Motor neuron (in vitro differentiated cells): ENCODE measurements around the gene FAR2. TPM values are rescaled to one million over a fixed set of nuclear protein-coding genes. Genes with fewer than 3 reads are reported as not detected.
A peak's percentile ranks its signal among the peaks of the same experiment; 100 is the strongest.

ENCODE experiments used
- ATAC-seq, 8 experiments: fragments of 200-7000 bp; cut with Tn5 transposase; replicated peaks in 6 of 8; 2 replicates each; pipeline ENCODE4 v1.8.0; 2021; ENCODE audit warnings: mild to moderate bottlenecking in 8 of 8, moderate library complexity in 8 of 8
- H3K27ac ChIP-seq, 2 donors: fragments of 250-450 bp; sonication (Bioruptor Pico); 2 replicates each; pipeline ENCODE4 v1.9.0; 2021; ENCODE audit warnings: antibody characterized with exemption in 2 of 2, mild to moderate bottlenecking in 2 of 2, moderate library complexity in 1 of 2
- H3K4me1 ChIP-seq, 2 donors: fragments of 250-450 bp; sonication (Bioruptor Pico); replicated peaks in 1 of 2; 2 replicates each; pipeline ENCODE4 v1.6.1; 2021; ENCODE audit warnings: antibody characterized with exemption in 2 of 2, mild to moderate bottlenecking in 2 of 2, moderate library complexity in 1 of 2
- H3K4me3 ChIP-seq, 5 donors: fragments of 250-450 bp; sonication (Bioruptor Pico); 2 replicates each; pipeline ENCODE4 v1.9.0; 2021; ENCODE audit warnings: antibody characterized with exemption in 5 of 5, mild to moderate bottlenecking in 5 of 5, moderate library complexity in 4 of 5
- WGBS, 10 experiments: fragments of 450-650 bp; shearing (Covaris generic); methylation state at CpG; one replicate each; pipeline ENCODE4 v1.0.0; 2022; 5-methylcytosine and 5-hydroxymethylcytosine counted together
- in situ Hi-C, 9 experiments: fragments of 400-800 bp; cut with MboI; loops; one replicate each; pipeline ENCODE4 v1.15.0; 2021; ENCODE audit warnings: low sequenced_read_pairs in 9 of 9, low pct_unique_long_range_greater_than_20kb in 2 of 9; ENCODE audit not compliant: unreplicated experiment in 9 of 9
- total RNA-seq, 8 experiments: library from RNA; unstranded; fragments of 300-600 nt; gene quantifications; 2 replicates each; pipeline versions ENCODE4 v1.2.3 to v1.2.4, GENCODE V29; 2022

The FAR2 gene
- total RNA-seq, 8 experiments from 2014 or later = 3.6 to 186 (median 5.7) TPM

- ATAC-seq = peak in 1 of 8 experiments; percentile 7
- WGBS, 10 experiments = 72 to 100% (median 88%) methylated on average over 1 to 2 of the region's 2 CpGs; no CpG with 5 or more reads in 1 of the 10 experiments
- in situ Hi-C loops = loop anchor here in 1 of 9 experiments (25.0 kb wide), 1 partner anchor 147 kb away; no protein-coding TSS in a partner anchor
- Histone ChIP-seq H3K4me1 (peaks cover 0 to 16% of the 10 kb centered on the region in 2 donors), H3K4me3 (no peak overlapping the region), H3K27ac (no peak overlapping the region)
Observed at GRCh38 chr12:29234552-29234951, 85.5 kb downstream of the FAR2 start.

GRCh38 chr12:29234965-29235626, 86.0 kb downstream of the FAR2 start:
- 0 to 86% (median 63%) methylated on average over 1 to 2 of the region's 2 CpGs; no CpG with 5 or more reads in 1 of the 10 experiments for WGBS, 10 experiments
- in situ Hi-C loops = loop anchor here in 1 of 9 experiments (25.0 kb wide), 1 partner anchor 148 kb away; no protein-coding TSS in a partner anchor
- peaks cover 0 to 16% of the 10 kb centered on the region in 2 donors for H3K4me1 ChIP-seq
- H3K4me3 ChIP-seq = no peak overlapping the region
- no peak overlapping the region for H3K27ac ChIP-seq
- ATAC-seq = peak in 5 of 8 experiments; percentile 70 to 89 (median 78)

- Histone ChIP-seq H3K27ac (no peak overlapping the region), H3K4me1 (peaks cover 0 to 23% of the 10 kb centered on the region in 2 donors), H3K4me3 (no peak overlapping the region)
- 64 to 100% (median 90%) methylated on average over 1 to 2 of the region's 2 CpGs; no CpG with 5 or more reads in 2 of the 10 experiments for WGBS, 10 experiments
- no peak for ATAC-seq
- in situ Hi-C loops = loop anchor here in 1 of 9 experiments (25.0 kb wide), 1 partner anchor 152 kb away; no protein-coding TSS in a partner anchor
Observed at GRCh38 chr12:29238822-29239291, 89.8 kb downstream of the FAR2 start.

GRCh38 chr12:29239336-29239735, 90.3 kb downstream of the FAR2 start:
- 0 to 100% (median 30%) methylated on average over 1 of the region's 1 CpG; no CpG with 5 or more reads in 5 of the 10 experiments for WGBS, 10 experiments
- H3K4me1 ChIP-seq = peaks cover 0 to 20% of the 10 kb centered on the region in 2 donors
- H3K27ac ChIP-seq = no peak overlapping the region
- ATAC-seq = no peak
- in situ Hi-C loops = loop anchor here in 1 of 9 experiments (25.0 kb wide), 1 partner anchor 152 kb away; no protein-coding TSS in a partner anchor
- no peak overlapping the region for H3K4me3 ChIP-seq

- Histone ChIP-seq H3K4me3 (no peak overlapping the region), H3K4me1 (peaks cover 0 to 12% of the 10 kb centered on the region in 2 donors), H3K27ac (no peak overlapping the region)
- in situ Hi-C loops = loop anchor here in 1 of 9 experiments (25.0 kb wide), 1 partner anchor 153 kb away; no protein-coding TSS in a partner anchor
- 67 to 95% (median 88%) methylated on average over 1 to 2 of the region's 2 CpGs; no CpG with 5 or more reads in 1 of the 10 experiments for WGBS, 10 experiments
- no peak for ATAC-seq
Observed at GRCh38 chr12:29240441-29240840, 91.4 kb downstream of the FAR2 start.

- in situ Hi-C loops = loop anchor here in 1 of 9 experiments (25.0 kb wide), 1 partner anchor 155 kb away; no protein-coding TSS in a partner anchor
- ATAC-seq = peak; percentile 48 to 98 (median 70)
- 16 to 96% (median 67%) methylated on average over 1 to 5 of the region's 7 CpGs; no CpG with 5 or more reads in 2 of the 10 experiments for WGBS, 10 experiments
- Histone ChIP-seq H3K27ac (no peak overlapping the region), H3K4me3 (no peak overlapping the region), H3K4me1 (peaks cover 0 to 12% of the 10 kb centered on the region in 2 donors)
Observed at GRCh38 chr12:29241821-29242591, 92.9 kb downstream of the FAR2 start.

- 61 to 100% (median 65%) methylated on average over 1 to 4 of the region's 4 CpGs; no CpG with 5 or more reads in 4 of the 10 experiments for WGBS, 10 experiments
Observed at GRCh38 chr12:29242921-29243431, 93.9 kb downstream of the FAR2 start.

GRCh38 chr12:29244159-29244765, 95.2 kb downstream of the FAR2 start:
- H3K27ac ChIP-seq = no peak overlapping the region
- in situ Hi-C loops = loop anchor here in 1 of 9 experiments (25.0 kb wide), 1 partner anchor 157 kb away; no protein-coding TSS in a partner anchor

More at GRCh38 chr12:29242921-29243431, 93.9 kb downstream of the FAR2 start:
- peaks cover 0 to 12% of the 10 kb centered on the region in 2 donors for H3K4me1 ChIP-seq
- no peak overlapping the region for H3K4me3 ChIP-seq
- H3K27ac ChIP-seq = no peak overlapping the region
- in situ Hi-C loops = loop anchor here in 1 of 9 experiments (25.0 kb wide), 1 partner anchor 156 kb away; no protein-coding TSS in a partner anchor
- no peak for ATAC-seq

GRCh38 chr12:29245246-29245645, 96.2 kb downstream of the FAR2 start:
- in situ Hi-C loops = loop anchor here in 1 of 9 experiments (25.0 kb wide), 1 partner anchor 158 kb away; no protein-coding TSS in a partner anchor
- ATAC-seq = no peak
- Histone ChIP-seq H3K4me1 (peaks cover 0 to 12% of the 10 kb centered on the region in 2 donors), H3K4me3 (no peak overlapping the region), H3K27ac (no peak overlapping the region)
- whole genome bisulfite sequencing, 10 experiments = 86 to 100% (median 93%) methylated on average over 1 to 3 of the region's 3 CpGs; no CpG with 5 or more reads in 5 of the 10 experiments

More at GRCh38 chr12:29244159-29244765, 95.2 kb downstream of the FAR2 start:
- peaks cover 0 to 12% of the 10 kb centered on the region in 2 donors for H3K4me1 ChIP-seq
- 60 to 100% (median 83%) methylated on average over 1 to 3 of the region's 3 CpGs; no CpG with 5 or more reads in 1 of the 10 experiments for WGBS, 10 experiments
- H3K4me3 ChIP-seq = no peak overlapping the region
- no peak for ATAC-seq

- Histone ChIP-seq H3K27ac (no peak overlapping the region), H3K4me1 (no peaks in the 10 kb centered on the region), H3K4me3 (no peak overlapping the region)
- WGBS, 10 experiments = 60 to 100% (median 79%) methylated on average over 1 to 2 of the region's 2 CpGs; no CpG with 5 or more reads in 1 of the 10 experiments
- in situ Hi-C loops = loop anchor here in 1 of 9 experiments (25.0 kb wide), 1 partner anchor 163 kb away; no protein-coding TSS in a partner anchor
- ATAC-seq = no peak
Observed at GRCh38 chr12:29249930-29250329, 100.9 kb downstream of the FAR2 start.

GRCh38 chr12:29253906-29254625, 105.0 kb downstream of the FAR2 start:
- H3K27ac ChIP-seq = no peak overlapping the region
- in situ Hi-C loops = no loop called here
- 61 to 100% (median 97%) methylated on average over 1 to 2 of the region's 2 CpGs for WGBS, 10 experiments
- no peak for ATAC-seq
- H3K4me3 ChIP-seq = no peak overlapping the region
- H3K4me1 ChIP-seq = no peaks in the 10 kb centered on the region
